Hippocampal formation (tissue), 2 donors: ENCODE data around the gene EPB41L3.
A peak's percentile ranks its signal among the peaks of the same experiment; 100 is the strongest.
"Not testable (repeated sequence)": the region's sequence is repeated elsewhere in the genome, so short reads cannot be mapped to it uniquely, and the experiment has no call there.

Source experiments
- DNase-seq, 2 donors: peaks; one replicate each; lab custom pipeline; 2025; lab: John Stamatoyannopoulos, UW

Gene EPB41L3

GRCh38 chr18:5543773-5544389 lies at the start of gene EPB41L3:
Gene EPB41L3 (minus strand): TSS chr18:5543997. CDS start chr18:5489183, 54,814 bp downstream.
- peak in 1 of 2 donors; percentile 39 for DNase-seq

- DNase-seq, result no peak
These were observed 44.7 kb upstream of the EPB41L3 start for GRCh38 chr18:5588529-5588928.

DNA sequence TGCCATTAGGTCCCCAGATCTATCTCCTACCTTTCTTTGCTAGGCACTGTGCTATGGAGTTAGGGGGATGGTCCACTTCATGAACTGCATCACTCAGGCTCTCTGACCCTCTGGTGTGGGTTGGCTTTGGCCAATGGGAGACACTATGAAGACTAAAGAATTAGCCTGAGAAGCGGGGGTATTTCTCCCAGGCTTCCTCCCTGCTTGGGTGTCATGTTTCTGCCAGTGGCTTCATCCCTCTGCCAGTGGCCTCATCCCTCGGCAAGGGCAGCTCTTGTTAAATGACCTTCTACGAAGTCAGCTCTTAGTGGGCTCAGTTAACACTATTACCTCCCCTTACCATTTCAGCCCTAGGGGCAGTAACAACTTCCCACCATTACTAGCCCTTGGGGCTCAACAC lies 41.9 kb upstream of the EPB41L3 start:
- no peak for DNase-seq

- DNase-seq, result no peak
These were observed 41.1 kb upstream of the EPB41L3 start for GRCh38 chr18:5584746-5585417.

- no peak for DNase-seq
These were observed 39.3 kb upstream of the EPB41L3 start for GRCh38 chr18:5582849-5583681.

DNA sequence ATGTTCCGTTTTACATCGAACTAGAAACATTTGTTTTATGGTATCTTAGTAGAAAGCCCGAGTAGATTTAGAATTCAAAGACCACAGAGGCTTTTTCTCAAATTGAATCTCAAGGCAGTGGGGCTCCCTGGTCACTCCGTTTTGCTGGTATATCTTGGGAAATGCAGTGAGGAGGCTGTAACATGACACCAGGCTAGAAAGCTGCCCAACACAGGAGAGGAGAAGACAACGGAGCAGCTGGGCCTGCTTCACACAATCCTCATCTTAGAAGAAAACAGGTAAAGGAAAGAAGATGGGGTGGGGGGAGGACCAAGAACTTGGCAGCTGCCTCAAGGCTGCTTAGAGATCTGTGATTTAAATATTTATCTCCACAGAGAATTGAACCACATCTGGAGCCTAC lies 38.3 kb upstream of the EPB41L3 start:
- no peak for DNase-seq

GRCh38 chr18:5574843-5575242 lies 31.0 kb upstream of the EPB41L3 start:
- no peak for DNase-seq

DNA sequence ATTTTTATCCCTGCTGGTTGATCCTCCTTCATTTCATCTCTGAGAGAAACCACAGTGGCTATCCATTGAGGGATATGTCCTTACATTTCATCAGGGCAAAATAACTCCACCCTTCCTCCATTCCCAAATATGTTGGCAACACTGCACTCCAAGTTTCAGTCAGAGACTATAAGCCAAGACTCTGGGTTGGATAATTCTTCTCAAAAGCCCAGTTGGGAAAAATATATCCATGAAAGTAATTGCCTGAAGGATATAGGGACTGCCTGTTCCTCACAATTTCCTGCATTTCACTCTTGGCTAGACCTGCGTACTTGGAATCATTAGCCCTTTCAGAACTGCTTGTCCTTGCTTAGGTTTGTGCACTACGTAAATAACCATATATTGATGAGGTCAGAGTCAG lies 27.9 kb upstream of the EPB41L3 start:
- no peak for DNase-seq

GRCh38 chr18:5570613-5571012 lies 26.8 kb upstream of the EPB41L3 start:
- not testable (repeated sequence) for DNase-seq

DNA sequence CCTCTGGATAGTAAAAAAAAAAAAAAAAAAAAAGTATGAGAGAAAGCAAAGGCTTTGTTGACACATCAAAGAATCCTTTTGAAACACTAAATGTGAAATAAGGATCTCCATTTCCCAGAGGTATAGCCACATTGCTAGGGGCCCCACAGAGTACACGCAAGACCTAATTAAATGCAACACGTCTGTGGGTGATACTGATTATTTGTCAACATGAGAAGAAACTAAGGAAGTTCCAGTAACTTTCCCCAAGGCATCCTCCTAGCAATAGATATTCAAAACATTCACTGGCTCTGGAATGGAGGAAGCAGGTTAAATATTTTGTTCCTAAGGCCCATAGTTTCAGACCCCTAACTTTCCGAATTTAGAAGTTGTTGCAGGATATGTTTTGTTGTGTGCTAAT lies 24.6 kb upstream of the EPB41L3 start:
- no peak for DNase-seq

GRCh38 chr18:5558851-5559250 lies 15.1 kb upstream of the EPB41L3 start:
- DNase-seq, result no peak

DNA sequence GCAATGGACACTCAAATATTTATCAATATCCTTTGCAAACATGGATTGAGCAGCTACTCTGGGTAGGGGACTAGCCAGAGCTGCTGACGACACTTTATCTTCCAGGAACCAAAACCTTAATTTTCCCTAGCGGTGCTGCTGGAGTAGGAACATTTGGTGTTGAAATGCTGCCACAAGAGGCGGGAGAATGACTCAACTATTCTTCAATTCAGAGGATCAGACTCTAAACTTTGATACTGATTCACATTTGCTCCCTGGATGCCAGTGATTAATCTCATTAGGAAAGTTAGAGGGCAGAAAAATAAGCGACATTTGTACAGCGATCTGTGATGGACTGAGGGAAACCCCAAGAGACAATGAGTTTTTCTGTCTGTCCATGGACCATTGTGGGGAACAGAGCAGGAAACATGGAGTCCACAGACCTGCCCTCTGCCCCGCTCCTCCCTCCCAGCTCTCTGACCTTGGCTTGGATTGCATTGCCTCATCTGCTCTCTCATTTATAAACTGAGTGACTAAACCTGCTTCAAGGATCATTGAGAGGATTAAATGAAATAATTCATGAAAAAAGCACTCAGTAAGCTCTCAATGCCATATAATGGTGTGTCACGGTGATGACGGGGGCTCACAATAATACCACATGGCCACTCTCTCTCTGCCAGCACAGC lies 12.6 kb upstream of the EPB41L3 start:
- peak in 1 of 2 donors; percentile 35 for DNase-seq

GRCh38 chr18:5554629-5555028 lies 10.8 kb upstream of the EPB41L3 start:
- DNase-seq, result no peak

GRCh38 chr18:5546660-5547059 lies 2.9 kb upstream of the EPB41L3 start:
- DNase-seq, result peak in 1 of 2 donors; percentile 69

DNA sequence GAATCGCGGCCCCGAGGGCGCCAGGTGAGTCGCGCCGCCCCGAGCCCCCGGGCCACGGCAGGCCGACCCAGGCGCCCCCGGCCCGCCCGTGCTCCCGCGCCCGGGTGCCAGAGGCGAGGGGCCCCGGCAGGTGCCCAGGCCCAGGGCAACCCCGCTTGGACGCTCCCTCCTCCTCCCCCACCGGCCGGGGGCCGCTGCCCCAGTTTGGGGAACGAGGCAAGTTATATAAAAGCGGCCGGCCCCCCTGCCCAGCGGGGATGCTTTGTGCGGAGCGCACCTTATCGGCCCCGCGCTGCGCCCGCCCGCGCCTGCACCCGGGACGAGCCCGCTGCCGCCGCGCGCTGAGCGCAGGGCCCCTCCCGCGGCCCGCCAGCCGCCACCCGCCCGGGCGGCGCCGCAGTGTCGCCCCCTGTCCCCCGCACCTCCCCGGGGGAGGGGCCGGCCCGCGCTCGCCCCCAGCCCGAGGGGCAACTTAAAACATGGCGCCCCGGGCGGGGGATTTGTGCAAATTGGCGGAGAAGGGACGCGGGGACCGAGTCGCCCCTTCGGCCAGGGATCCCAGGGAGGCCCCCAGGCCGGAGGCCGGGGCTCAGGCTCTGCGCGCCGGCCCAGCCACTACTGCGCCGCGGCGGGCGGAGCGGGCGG lies 639 bp downstream of the EPB41L3 start:
- no peak for DNase-seq

DNA sequence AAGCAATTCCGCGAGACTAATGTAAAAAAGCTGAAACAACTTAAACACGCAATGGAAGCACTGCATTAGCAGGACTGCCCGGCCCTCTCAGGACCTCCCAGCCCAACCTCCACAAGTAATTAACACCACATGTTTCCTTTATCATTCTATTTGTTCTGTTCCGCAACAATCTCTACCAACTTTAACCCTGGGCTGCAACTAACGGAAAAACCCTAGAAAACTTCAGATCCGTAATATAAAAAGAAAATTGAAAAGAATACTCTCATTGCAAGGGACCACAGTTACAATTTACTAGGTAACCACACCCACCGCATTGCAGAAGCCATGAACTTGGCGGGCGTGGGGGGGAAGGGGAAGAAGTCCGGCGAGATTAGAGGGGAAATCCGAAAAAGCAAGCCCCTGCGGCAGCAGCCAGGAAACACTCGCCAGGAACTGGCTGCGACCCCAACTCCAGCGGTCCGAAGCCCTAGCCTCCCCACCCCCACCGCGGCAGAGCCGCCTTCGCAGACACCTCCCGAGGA lies 1.2 kb downstream of the EPB41L3 start:
- no peak for DNase-seq

- DNase-seq, result no peak
These were observed 2.2 kb downstream of the EPB41L3 start for GRCh38 chr18:5541644-5542043.

- no peak for DNase-seq
These were observed 4.4 kb downstream of the EPB41L3 start for GRCh38 chr18:5539391-5539790.

DNA sequence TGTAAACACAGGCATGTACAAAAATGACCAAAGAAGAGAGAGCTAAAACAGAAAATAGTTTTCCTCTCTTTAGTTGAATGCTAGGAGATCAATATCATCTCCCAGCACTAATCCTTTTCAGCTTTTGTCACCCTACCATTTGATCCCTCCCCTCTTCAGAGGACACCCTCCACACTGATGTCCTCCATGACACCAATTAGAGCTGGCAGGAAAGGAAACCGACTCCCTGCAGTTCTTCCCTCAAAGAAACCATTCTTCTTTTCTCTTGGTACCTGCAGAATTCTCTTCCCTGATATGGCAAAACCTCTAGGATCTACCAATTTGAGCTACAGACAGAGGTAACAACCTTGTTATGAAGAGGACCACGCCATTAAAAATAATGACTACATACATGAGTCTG lies 5.3 kb downstream of the EPB41L3 start:
- no peak for DNase-seq

DNA sequence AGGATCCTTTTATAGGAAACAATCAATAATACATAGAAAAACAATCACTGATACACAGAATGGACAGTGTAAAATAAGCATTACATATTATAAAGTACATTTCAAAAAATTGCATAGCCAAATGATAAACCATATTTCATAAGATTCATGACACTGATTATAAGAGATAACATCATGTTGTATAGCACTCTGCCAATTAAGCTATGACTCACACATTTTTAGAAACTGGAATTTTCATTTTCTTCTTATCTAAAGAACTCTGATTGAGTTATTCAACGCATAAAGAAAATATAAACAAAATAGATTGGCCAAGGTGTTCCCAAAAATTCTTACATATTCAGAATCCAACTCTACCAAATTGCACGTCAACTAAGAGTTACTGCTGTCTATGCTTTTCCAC lies 5.9 kb downstream of the EPB41L3 start:
- DNase-seq, result no peak

DNA sequence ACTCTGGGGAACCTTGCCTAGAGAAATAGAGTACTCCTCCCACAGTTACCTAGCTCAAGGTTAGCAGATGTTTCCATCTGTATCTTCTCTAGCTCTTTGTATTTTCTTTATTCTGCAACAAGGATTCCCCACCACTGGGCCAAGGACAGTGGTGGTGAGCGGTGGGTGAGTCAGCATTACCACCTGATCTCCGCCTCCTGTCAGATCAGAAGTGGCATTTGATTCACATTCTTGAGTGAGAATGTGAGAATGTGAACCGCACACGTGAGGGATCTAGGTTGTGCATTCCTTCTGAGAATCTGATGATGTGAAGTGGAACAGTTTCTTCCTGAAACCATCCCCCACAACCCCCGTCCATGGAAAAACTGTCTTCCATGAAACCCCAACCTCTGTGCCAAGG lies 9.0 kb downstream of the EPB41L3 start:
- DNase-seq, result no peak

- DNase-seq, result no peak
These were observed 11.7 kb downstream of the EPB41L3 start for GRCh38 chr18:5532066-5532465.
